Coronary artery (tissue), 2 donors: ENCODE measurements around the gene ROBO4.

ENCODE experiments used
- DNase-seq: peaks from one replicate; pipeline ENCODE4 v3.0.0-alpha.2; 2017; ENCODE audit warnings: low spot score
- H3K27ac ChIP-seq, 2 donors: fragments of 200-600 bp; sonication (generic); one replicate each; pipeline ENCODE4 v1.5.1; 2016 to 2019
- H3K4me3 ChIP-seq: fragments of 200-600 bp; sonication (generic); 2 replicates; pipeline ENCODE4 v1.5.1; 2016; ENCODE audit warnings: mild to moderate bottlenecking, moderate library complexity
- TF ChIP-seq, protein P1 (sequence below): fragments of 200-600 bp; sonication (generic); IDR thresholded peaks from one replicate; pipeline ENCODE4 v1.5.1; 2019; ENCODE audit warnings: antibody characterized with exemption

ROBO4 gene

GRCh38 chr11:124863826-124864165 lies 33.9 kb downstream of the ROBO4 start:
- no peak overlapping the region for H3K27ac ChIP-seq
- TF ChIP-seq, protein P1, sequence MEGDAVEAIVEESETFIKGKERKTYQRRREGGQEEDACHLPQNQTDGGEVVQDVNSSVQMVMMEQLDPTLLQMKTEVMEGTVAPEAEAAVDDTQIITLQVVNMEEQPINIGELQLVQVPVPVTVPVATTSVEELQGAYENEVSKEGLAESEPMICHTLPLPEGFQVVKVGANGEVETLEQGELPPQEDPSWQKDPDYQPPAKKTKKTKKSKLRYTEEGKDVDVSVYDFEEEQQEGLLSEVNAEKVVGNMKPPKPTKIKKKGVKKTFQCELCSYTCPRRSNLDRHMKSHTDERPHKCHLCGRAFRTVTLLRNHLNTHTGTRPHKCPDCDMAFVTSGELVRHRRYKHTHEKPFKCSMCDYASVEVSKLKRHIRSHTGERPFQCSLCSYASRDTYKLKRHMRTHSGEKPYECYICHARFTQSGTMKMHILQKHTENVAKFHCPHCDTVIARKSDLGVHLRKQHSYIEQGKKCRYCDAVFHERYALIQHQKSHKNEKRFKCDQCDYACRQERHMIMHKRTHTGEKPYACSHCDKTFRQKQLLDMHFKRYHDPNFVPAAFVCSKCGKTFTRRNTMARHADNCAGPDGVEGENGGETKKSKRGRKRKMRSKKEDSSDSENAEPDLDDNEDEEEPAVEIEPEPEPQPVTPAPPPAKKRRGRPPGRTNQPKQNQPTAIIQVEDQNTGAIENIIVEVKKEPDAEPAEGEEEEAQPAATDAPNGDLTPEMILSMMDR = no peak
- no peak overlapping the region for H3K4me3 ChIP-seq
- DNase-seq = peak; percentile 52

- H3K27ac ChIP-seq = no peak overlapping the region
- H3K4me3 ChIP-seq = peak overlapping the region; percentile 54
- TF ChIP-seq, protein P1 = no peak
- DNase-seq = peak; percentile 71
Observed at GRCh38 chr11:124863137-124863825, 34.4 kb downstream of the ROBO4 start.

DNA sequence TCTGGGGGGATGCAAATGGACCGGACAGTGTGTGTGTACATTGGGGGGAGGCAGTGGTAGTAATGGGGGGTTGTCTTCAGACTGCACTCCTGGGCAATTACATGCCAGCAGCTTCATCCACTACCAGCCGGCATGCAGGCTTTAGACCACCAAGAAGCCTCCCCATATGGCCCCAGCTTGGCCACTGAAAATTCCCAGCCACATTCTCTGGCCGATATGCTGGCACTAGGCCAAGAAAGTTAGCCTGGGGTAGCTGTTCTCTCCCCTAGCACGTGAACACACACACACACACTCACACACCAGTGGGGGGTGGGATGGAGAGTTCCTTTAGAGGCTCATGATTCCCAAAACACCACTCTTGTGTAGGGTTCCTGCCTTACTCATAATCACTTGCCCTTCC lies 36.0 kb downstream of the ROBO4 start:
- no peak overlapping the region for H3K4me3 ChIP-seq
- peak; percentile 33 for DNase-seq
- H3K27ac ChIP-seq = no peak overlapping the region
- TF ChIP-seq, protein P1 = no peak

DNA sequence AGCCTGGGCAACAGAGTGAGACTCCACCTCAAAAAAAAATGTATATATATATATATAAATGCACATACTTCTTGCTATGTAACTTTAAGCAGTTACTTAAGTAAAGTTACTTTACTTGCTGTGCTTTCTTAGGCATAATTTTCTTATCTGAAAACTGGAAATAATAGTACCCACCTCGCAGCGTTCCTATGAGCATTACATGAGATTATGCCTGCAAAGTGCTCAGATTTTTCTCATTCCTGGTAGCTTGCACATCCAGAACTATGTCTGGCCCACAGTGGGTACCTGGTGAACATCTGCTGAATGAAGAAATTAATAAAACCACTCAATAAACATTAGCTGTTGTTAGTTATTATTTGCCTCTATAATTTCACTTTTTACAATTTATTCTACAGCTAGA lies 38.5 kb downstream of the ROBO4 start:
- TF ChIP-seq, protein P1 = no peak
- DNase-seq = peak; percentile 16
- H3K27ac ChIP-seq = no peak overlapping the region
- no peak overlapping the region for H3K4me3 ChIP-seq

DNA sequence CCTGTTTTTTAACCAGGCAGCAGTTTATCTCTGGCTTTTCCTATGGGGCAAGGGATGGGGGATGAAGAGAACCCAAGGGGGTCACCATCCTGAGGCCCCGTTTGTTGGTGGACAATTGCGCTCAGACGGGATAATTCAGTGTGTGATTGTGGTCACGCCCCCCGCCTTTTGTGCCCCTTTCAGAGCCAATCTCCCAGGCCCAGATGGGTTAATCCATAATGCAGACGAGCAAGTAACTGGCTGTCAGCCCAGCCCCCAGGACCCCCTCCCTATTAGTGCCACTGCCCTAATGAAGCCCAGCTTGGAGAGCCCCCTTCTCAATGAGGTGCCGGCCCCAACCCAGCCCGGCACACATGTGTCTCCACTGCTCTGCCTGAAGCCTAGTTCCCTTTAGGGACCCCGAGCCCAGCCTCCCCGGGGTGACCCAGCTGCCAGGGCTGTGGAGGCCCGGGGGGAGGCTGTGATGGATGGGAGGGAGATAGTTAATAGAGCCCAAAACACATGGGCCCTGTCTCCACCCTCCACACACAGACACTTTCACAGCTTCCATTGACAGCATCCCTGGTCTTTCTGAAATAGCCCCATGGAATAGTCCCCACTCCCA lies 51.5 kb downstream of the ROBO4 start:
- H3K27ac ChIP-seq = no peak overlapping the region
- TF ChIP-seq, protein P1 = no peak
- H3K4me3 ChIP-seq = no peak overlapping the region
- peak; percentile 38 for DNase-seq

DNA sequence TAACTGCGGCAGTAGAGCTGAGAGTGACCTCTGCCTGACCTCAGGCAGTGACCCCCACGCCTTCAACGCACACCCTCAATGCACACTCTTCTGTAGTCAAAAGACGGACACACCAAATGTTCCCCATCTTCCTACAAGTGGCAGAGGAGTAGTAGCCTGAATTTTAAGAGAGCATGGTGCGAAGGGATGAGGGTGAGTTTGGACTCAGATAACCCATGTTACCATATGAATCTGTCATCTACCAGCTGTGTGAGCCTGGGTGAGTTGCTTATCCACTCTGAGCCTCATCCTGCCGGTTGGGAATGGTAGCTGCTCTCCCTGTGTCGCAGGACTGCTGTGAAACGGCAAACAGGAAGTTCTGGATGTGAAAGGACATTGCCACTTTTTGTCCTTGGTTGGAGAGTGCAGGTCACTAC lies 53.0 kb downstream of the ROBO4 start:
- peak; percentile 57 for DNase-seq
- Histone ChIP-seq H3K4me3 (no peak overlapping the region), H3K27ac (no peak overlapping the region)
- TF ChIP-seq, protein P1 = no peak

DNA sequence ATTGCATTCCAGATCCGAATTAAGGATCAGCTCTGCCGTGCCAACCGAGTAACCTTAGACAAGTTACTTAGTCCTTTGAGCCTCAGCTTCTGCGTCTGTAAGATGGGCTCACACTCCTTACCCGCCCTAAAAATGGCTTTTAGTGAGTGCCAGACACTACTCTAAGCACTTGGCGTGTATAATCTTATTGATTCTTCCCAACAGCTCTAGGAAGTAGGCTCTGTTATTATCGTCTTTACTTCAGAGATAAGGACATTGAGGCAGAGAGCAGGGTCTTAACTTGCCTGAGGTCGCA lies 54.1 kb downstream of the ROBO4 start:
- Histone ChIP-seq H3K4me3 (no peak overlapping the region), H3K27ac (no peak overlapping the region)
- TF ChIP-seq, protein P1 = no peak
- no peak for DNase-seq
